Stimulated activated CD4-positive, alpha-beta T cell treated with anti-CD3 and anti-CD28 coated beads, TNF-alpha, amount 100 ng/mL, for 4 hours (primary cell): ENCODE results near the gene SEMA5A.

Source experiments
- DNase-seq, 3 experiments: peaks; one replicate each; pipeline ENCODE4 v3.0.0-alpha.2; 2020; ENCODE audit warnings: low read depth in 3 of 3

Gene SEMA5A

GRCh38 chr5:9477537-9477936, 68.3 kb downstream of the SEMA5A start:
- no peak for DNase-seq

- DNase-seq: no peak
These were observed 71.5 kb downstream of the SEMA5A start for GRCh38 chr5:9474219-9475002.

DNA sequence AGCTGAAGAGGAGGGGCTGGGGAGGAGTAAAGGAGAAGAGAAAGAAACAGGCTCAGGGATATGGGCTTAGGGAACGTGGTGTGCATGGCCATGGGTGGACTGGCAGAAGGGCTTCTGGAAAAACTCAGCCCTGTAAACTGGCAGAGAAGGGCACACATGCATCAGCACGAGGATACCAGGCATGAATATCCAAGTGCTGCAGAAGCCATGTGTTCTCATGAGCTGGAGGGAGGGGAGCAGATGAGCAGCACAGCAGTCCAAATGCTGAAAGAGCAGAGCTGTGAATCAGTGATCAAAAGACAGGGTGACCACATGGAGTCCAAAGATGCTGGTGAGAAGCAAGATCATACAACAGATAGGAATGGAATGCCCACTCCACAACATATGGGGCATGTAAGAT, 72.3 kb downstream of the SEMA5A start:
- no peak for DNase-seq

- DNase-seq: no peak
These were observed 75.5 kb downstream of the SEMA5A start for GRCh38 chr5:9470410-9470809.

DNA sequence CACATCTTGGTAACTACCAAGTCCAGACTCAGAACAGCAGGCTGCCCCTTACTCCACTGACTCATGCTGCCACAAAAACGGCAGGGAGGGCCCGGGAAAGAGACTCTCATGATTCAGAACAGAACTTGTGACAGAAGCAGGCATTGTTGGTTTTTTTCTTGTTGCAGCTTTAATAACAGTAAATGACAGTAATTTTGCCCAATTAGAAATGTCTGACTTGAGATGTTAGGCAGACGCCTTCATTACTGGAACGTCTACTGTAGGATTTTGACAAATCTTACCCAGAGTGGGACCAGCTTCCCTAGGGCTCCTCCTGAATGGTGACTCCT, 77.9 kb downstream of the SEMA5A start:
- no peak for DNase-seq

DNA sequence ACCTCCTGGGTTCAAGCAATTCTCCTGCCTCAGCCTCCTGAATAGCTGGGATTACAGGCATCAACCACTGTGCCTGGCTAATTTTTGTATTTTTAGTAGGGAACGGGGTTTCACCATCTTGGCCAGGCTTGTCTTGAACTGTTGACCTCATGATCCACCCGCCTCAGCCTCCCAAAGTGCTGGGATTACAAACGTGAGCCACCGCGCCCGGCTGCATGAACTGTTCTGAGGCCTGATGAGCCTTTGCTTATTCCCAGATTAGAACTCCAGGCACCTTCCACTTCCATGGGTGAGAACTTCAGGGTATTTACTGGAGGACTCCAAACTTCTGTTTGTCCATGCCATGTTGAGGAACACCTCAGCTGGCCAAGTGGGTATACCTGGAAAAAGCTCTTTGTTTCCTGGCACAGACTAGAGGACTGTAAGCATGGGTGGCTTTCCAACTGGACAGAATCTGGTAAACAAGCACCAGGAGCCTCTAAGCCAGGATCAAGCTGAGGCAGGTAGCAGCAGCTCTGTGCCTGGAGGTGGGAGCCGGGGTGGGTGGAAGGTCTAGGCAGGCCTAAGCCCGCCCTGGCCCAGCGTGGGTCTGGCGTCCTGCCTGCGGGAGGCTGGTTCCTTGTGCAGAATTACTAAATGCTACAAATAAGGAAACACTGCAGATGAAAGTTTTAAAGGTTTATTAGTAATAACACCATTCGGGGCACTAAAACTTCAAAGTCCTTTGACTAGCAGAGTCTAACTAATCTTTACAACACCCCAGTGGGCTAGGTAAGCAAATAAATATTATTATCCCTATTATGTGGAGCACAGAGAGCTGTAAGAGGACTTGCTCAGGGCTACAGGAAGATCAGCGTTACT, 78.4 kb downstream of the SEMA5A start:
- no peak for DNase-seq

DNA sequence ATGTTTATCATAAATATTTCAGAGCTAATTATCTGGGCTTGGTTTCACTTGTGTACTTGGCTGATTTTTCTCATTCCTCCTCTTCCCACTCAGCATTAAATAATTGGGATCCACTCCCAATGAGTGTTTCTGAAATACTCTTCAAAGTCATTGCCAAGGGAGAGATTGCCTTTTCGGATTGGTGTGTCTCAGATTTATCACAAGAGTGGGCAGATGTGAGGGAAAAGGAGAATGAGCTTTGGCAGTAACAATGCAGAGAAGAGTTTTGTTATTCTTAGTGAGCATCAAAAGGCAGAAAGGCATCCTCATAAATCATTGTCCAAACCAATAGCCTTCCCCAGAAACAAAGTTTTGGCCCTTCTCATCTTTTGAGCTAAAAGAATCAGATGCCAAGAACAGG, 79.2 kb downstream of the SEMA5A start:
- DNase-seq: no peak

DNA sequence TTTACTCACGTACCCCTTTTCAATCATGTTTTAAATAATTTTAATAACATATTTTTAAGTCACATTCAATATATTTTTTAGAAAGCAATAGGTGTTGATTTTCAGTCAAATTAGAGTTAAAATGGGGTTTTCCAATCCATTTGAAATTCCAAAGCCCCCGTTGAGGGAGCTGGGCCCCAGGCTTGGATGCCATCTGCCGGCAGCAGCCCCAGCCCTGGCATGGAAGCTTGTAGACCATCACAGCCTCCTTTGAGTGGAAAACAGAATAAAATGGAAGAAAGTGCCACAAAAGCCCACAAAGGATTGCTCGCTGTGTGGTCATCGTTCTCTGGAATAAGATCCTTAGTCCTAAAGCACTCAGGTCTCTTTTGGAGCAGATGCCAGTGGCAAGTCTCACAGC, 81.4 kb downstream of the SEMA5A start:
- DNase-seq: no peak

DNA sequence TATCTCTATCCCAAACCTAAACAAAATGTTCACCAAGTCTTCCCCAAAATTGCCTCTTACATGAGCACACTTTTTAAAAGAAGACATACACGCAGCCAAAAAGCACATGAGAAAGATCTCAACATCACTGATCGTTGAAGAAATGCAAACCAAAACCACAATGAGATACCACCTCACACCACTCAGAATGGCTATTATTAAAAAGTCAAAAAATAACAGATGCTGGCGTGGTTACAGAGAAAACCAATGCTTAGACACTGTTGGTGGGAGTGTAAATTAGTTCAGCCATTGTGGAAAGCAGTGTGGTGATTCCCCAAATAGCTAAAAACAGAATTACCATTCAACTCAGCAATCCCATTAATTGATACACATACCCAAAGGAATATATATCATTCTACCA, 83.8 kb downstream of the SEMA5A start:
- DNase-seq: no peak

DNA sequence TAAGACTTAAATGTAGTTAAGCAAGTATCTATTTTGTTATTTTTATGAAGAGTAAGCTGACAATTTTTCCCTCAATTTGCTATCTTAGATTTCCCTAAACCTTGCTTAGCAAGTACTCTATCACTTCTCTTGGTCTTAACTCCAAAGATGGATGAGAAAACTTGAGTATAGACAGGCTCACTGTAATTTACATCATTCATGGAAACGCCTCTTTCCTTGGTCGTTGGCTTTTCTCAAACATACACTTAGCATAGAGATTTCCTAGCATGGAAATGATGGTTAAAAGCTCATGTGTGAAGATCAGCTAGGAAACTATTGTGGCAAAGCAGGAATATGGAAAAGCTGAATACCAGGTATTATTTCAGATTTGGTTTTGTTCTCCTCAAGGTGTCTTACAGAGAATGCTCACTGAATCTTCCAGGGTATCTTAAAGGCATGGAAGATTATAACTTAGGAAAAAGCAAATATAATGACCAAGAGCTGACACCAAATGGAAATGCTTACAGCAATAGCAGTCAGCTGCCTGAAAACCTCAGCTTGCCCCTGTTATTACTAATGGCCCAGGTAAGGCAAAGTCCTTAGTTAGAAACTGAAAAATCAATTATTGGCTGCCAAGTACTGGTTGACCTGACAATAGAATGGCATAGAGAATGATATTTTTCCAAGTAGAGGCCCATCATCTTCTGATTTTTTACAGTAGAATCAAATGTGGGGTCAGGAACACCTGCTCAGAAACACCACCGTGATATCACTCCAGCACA, 84.8 kb downstream of the SEMA5A start:
- DNase-seq: no peak

GRCh38 chr5:9456435-9457042, 89.3 kb downstream of the SEMA5A start:
- DNase-seq: no peak

GRCh38 chr5:9455826-9456434, 89.9 kb downstream of the SEMA5A start:
- no peak for DNase-seq

DNA sequence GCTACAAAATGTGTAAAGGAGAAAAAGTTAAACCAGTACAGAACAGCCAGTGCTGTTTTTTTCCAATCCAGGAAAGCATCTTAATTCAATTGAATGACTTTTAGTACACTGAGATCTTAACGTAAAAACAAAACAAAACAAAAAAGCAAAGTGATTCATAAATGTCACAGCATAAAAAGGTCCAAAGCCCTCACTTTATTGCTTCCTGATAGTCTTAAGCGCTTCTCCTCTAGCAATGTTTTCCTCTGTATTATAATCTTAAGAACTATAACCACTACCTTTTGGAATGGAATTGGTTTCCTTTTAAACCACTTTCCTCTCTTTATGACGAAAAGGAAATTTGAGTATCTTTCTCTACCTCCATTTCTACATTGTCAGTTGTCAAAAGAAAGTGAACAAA, 91.4 kb downstream of the SEMA5A start:
- DNase-seq: no peak

DNA sequence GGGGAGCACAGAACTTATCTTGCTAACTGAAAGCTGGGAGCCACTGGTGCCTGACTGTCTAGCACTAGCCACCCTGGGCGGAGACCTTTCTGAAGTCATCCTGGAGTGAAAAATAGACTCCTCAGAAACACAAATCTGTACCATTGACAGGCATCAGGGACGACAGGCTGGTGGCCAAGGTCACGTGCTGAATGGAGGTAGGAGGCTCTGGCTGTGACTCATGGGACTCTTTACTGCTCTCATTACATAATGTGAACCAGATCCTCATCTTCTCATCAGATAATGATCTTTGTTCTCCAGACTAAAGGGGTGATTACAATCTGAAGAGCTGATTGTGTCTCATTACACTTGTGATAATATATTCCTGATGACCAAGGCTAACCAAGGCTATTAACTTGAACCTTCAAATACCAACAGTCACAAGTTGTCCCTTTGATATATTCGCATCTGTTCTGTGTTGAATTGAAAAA, 91.8 kb downstream of the SEMA5A start:
- DNase-seq: no peak

DNA sequence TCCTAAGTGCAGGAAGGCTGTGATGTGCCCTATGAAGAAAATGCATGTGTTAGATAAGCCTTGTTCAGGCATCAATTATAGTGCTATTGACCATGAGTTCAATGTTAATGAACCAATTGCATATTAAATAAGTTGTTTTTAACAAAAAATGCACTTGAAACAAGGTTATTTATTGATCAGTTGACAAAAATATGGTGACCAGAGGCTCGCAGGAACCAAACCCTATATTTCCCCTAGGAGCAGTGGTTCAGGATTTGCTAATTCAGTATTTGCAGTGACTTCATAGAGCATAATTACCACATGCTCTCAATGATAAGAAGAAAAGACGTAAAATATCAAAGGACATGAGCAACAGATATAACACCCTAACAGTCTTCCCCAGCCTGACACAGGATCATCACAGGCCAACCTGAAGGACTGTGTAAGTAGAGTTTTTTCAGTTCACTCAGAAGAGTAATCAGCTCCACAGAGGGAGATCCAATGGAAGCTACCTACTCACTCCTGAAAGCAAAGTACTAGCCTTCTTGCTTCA, 92.3 kb downstream of the SEMA5A start:
- no peak for DNase-seq

GRCh38 chr5:9452181-9452580, 93.7 kb downstream of the SEMA5A start:
- no peak for DNase-seq

GRCh38 chr5:9451037-9451436, 94.8 kb downstream of the SEMA5A start:
- DNase-seq: no peak

- no peak for DNase-seq
These were observed 98.2 kb downstream of the SEMA5A start for GRCh38 chr5:9447691-9448090.

DNA sequence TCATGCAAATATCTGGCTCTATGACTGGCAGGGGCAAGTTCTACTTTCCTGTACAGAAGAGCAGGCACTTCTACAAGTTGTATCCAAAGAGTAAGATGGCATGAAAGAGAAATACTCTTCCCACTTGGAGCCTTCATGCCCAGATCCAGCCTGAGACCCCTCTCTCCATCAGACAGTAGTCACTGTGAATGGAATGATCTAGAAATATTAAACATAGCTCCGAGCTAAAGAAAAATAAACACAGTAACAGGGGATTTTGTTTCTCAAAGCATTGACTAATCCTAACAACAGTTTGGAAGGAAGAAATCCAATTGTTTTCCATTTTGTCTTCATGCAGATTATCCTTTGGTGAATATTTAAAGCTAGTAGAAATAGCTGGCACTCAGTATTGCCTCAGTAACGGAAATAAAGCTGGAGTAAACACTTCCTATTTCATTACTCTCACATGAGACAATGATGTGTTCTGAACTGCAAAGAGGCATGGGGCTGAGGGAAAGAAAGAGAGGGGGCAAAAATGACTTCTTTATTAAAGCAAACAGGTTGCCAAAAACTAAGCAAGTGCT, 100.0 kb downstream of the SEMA5A start:
- DNase-seq: no peak

DNA sequence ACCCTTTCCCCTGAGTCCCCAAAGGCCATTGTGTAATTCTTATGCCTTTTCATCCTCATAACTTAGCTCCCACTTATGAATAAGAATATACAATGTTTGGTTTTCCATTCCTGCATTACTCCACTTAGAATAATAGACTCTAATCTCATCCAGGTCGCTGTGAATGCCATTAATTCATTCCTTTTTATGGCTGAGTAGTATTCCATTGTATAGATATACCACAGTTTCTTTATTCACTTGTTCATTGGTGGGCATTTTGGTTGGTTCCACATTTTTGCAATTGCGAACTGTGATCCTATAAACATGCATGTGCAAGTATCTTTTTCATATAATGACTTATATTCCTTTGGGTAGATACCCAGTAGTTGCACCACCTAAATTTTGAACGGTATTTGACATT, 101.5 kb downstream of the SEMA5A start:
- DNase-seq: no peak

GRCh38 chr5:9441610-9442009, 104.3 kb downstream of the SEMA5A start:
- no peak for DNase-seq
